NCI-H1930 (cell line): Measurements from ENCODE around the gene C1orf50.
"Not testable (repeated sequence)": the region's sequence is repeated elsewhere in the genome, so short reads cannot be mapped to it uniquely, and the experiment has no call there.

Experiments
- DNase-seq, 2 experiments: peaks; one replicate each; lab custom pipeline; 2025; lab: John Stamatoyannopoulos, UW

The C1orf50 gene

GRCh38 chr1:42739753-42740700 lies 27.0 kb upstream of the C1orf50 start, which contains the start of gene CLDN19:
TSS of gene CLDN19 (minus strand) at chr1:42740236. CDS start at chr1:42740063, 173 bp downstream.
- no peak for DNase-seq

- DNase-seq, result no peak
These were observed 26.0 kb upstream of the C1orf50 start for GRCh38 chr1:42740851-42741580.

GRCh38 chr1:42741706-42742105 lies 25.3 kb upstream of the C1orf50 start:
- DNase-seq, result no peak

- DNase-seq, result no peak
These were observed 24.9 kb upstream of the C1orf50 start for GRCh38 chr1:42742141-42742540.

GRCh38 chr1:42742617-42743316 lies 24.3 kb upstream of the C1orf50 start:
- DNase-seq, result no peak

GRCh38 chr1:42743317-42744147 lies 23.5 kb upstream of the C1orf50 start:
- no peak for DNase-seq

- DNase-seq, result no peak
These were observed 23.0 kb upstream of the C1orf50 start for GRCh38 chr1:42744148-42744413.

GRCh38 chr1:42745851-42746250 lies 21.2 kb upstream of the C1orf50 start:
- DNase-seq, result no peak

- DNase-seq, result no peak
These were observed 20.5 kb upstream of the C1orf50 start for GRCh38 chr1:42746436-42747105.

GRCh38 chr1:42747125-42747524 lies 19.9 kb upstream of the C1orf50 start:
- DNase-seq, result peak in 1 of 2 experiments; percentile 12

GRCh38 chr1:42748021-42748420 lies 19.0 kb upstream of the C1orf50 start:
- DNase-seq, result no peak

GRCh38 chr1:42748461-42749410 lies 18.3 kb upstream of the C1orf50 start:
- no peak for DNase-seq

GRCh38 chr1:42750041-42750440 lies 17.0 kb upstream of the C1orf50 start:
- DNase-seq, result no peak

- DNase-seq, result not testable (repeated sequence)
These were observed 15.5 kb upstream of the C1orf50 start for GRCh38 chr1:42751511-42752070.

- DNase-seq, result no peak
These were observed 14.8 kb upstream of the C1orf50 start for GRCh38 chr1:42752284-42752683.

- DNase-seq, result no peak
These were observed 14.0 kb upstream of the C1orf50 start for GRCh38 chr1:42753070-42753469.

GRCh38 chr1:42756956-42757891 lies 9.8 kb upstream of the C1orf50 start:
- no peak for DNase-seq

GRCh38 chr1:42757892-42758275 lies 9.2 kb upstream of the C1orf50 start:
- no peak for DNase-seq

GRCh38 chr1:42758641-42759040 lies 8.4 kb upstream of the C1orf50 start:
- no peak for DNase-seq
